Measurements from ENCODE around the gene MDN1.
"Not testable (repeated sequence)": the region's sequence is repeated elsewhere in the genome, so short reads cannot be mapped to it uniquely, and the experiment has no call there.

Gene MDN1

GRCh38 chr6:89731262-89731661 is 88.3 kb downstream of the MDN1 start:
- not testable (repeated sequence) for H3K9me3 Mint-ChIP-seq; H3K4me3 Mint-ChIP-seq; H3K27me3 Mint-ChIP-seq; ATAC-seq (replicated peaks); H3K27ac Mint-ChIP-seq; H3K4me1 Mint-ChIP-seq (ENCODE audit: low read depth in 2 of 2); DNase-seq
- peaks cover 55% of the 10 kb centered on the region for H3K36me3 Mint-ChIP-seq (ENCODE audit: insufficient read depth)

- DNase-seq (no peak), ATAC-seq (replicated peaks) (no peak)
- Mint-ChIP-seq H3K4me1 (ENCODE audit: low read depth in 2 of 2) (no peaks in the 10 kb centered on the region), H3K36me3 (ENCODE audit: insufficient read depth) (peaks cover 56% of the 10 kb centered on the region), H3K4me3 (no peak overlapping the region), H3K27me3 (no peaks in the 10 kb centered on the region), H3K27ac (peak overlapping the region in 1 of 2 donors; percentile 14), H3K9me3 (no peaks in the 10 kb centered on the region)
Measured at GRCh38 chr6:89729818-89730217, 89.8 kb downstream of the MDN1 start.

- Mint-ChIP-seq H3K27ac (no peak overlapping the region), H3K4me3 (no peak overlapping the region), H3K9me3 (no peaks in the 10 kb centered on the region), H3K27me3 (no peaks in the 10 kb centered on the region), H3K36me3 (ENCODE audit: insufficient read depth) (peaks cover 61% of the 10 kb centered on the region), H3K4me1 (ENCODE audit: low read depth in 2 of 2) (no peaks in the 10 kb centered on the region)
- DNase-seq (no peak), ATAC-seq (replicated peaks) (no peak)
Measured at GRCh38 chr6:89727501-89727900, 92.1 kb downstream of the MDN1 start.

- Mint-ChIP-seq H3K4me1 (ENCODE audit: low read depth in 2 of 2) (no peaks in the 10 kb centered on the region), H3K4me3 (no peak overlapping the region), H3K27me3 (no peaks in the 10 kb centered on the region), H3K27ac (no peak overlapping the region), H3K36me3 (ENCODE audit: insufficient read depth) (peaks cover 51% of the 10 kb centered on the region), H3K9me3 (no peaks in the 10 kb centered on the region)
- DNase-seq (no peak), ATAC-seq (replicated peaks) (no peak)
Measured at GRCh38 chr6:89724981-89725380, 94.6 kb downstream of the MDN1 start.

GRCh38 chr6:89723046-89723445 is 96.5 kb downstream of the MDN1 start:
- ATAC-seq (replicated peaks) (no peak), DNase-seq (no peak)
- H3K9me3 Mint-ChIP-seq, result no peaks in the 10 kb centered on the region
- H3K36me3 Mint-ChIP-seq (ENCODE audit: insufficient read depth), result peaks cover 45% of the 10 kb centered on the region
- H3K27me3 Mint-ChIP-seq, result no peaks in the 10 kb centered on the region
- H3K4me1 Mint-ChIP-seq (ENCODE audit: low read depth in 2 of 2), result no peaks in the 10 kb centered on the region
- H3K4me3 Mint-ChIP-seq, result no peak overlapping the region
- H3K27ac Mint-ChIP-seq, result no peak overlapping the region

GRCh38 chr6:89716532-89716931 is 103.1 kb downstream of the MDN1 start:
- no peaks in the 10 kb centered on the region for H3K4me1 Mint-ChIP-seq (ENCODE audit: low read depth in 2 of 2)
- DNase-seq, result no peak
- H3K27me3 Mint-ChIP-seq, result no peaks in the 10 kb centered on the region
- H3K4me3 Mint-ChIP-seq, result no peak overlapping the region
- ATAC-seq (replicated peaks), result no peak
- no peak overlapping the region for H3K27ac Mint-ChIP-seq
- H3K9me3 Mint-ChIP-seq, result no peaks in the 10 kb centered on the region
- H3K36me3 Mint-ChIP-seq (ENCODE audit: insufficient read depth), result peaks cover 50% of the 10 kb centered on the region

- no peak for ATAC-seq (replicated peaks)
- Mint-ChIP-seq H3K27ac (no peak overlapping the region), H3K27me3 (no peaks in the 10 kb centered on the region), H3K4me1 (ENCODE audit: low read depth in 2 of 2) (no peaks in the 10 kb centered on the region), H3K4me3 (no peak overlapping the region), H3K36me3 (ENCODE audit: insufficient read depth) (peaks cover 71% of the 10 kb centered on the region), H3K9me3 (no peaks in the 10 kb centered on the region)
- DNase-seq, result no peak
Measured at GRCh38 chr6:89711801-89712200, 107.8 kb downstream of the MDN1 start.

- DNase-seq, result no peak
- Mint-ChIP-seq H3K4me1 (ENCODE audit: low read depth in 2 of 2) (no peaks in the 10 kb centered on the region), H3K27ac (peak overlapping the region in 1 of 2 donors; percentile 61), H3K4me3 (no peak overlapping the region), H3K9me3 (no peaks in the 10 kb centered on the region), H3K27me3 (no peaks in the 10 kb centered on the region), H3K36me3 (ENCODE audit: insufficient read depth) (peaks cover 71% of the 10 kb centered on the region)
- ATAC-seq (replicated peaks), result no peak
Measured at GRCh38 chr6:89708316-89708715, 111.3 kb downstream of the MDN1 start.

- ATAC-seq (replicated peaks) (no peak), DNase-seq (no peak)
- H3K27ac Mint-ChIP-seq, result peak overlapping the region in 1 of 2 donors; percentile 61
- H3K4me3 Mint-ChIP-seq, result no peak overlapping the region
- no peaks in the 10 kb centered on the region for H3K4me1 Mint-ChIP-seq (ENCODE audit: low read depth in 2 of 2)
- no peaks in the 10 kb centered on the region for H3K27me3 Mint-ChIP-seq
- no peaks in the 10 kb centered on the region for H3K9me3 Mint-ChIP-seq
- peaks cover 68% of the 10 kb centered on the region for H3K36me3 Mint-ChIP-seq (ENCODE audit: insufficient read depth)
Measured at GRCh38 chr6:89707766-89708165, 111.8 kb downstream of the MDN1 start.

- DNase-seq (no peak), ATAC-seq (replicated peaks) (no peak)
- Mint-ChIP-seq H3K27me3 (no peaks in the 10 kb centered on the region), H3K4me1 (ENCODE audit: low read depth in 2 of 2) (no peaks in the 10 kb centered on the region), H3K27ac (no peak overlapping the region), H3K9me3 (no peaks in the 10 kb centered on the region), H3K4me3 (no peak overlapping the region), H3K36me3 (ENCODE audit: insufficient read depth) (peaks cover 66% of the 10 kb centered on the region)
Measured at GRCh38 chr6:89706121-89706520, 113.5 kb downstream of the MDN1 start.

- Mint-ChIP-seq H3K27me3 (no peaks in the 10 kb centered on the region), H3K4me3 (no peak overlapping the region), H3K36me3 (ENCODE audit: insufficient read depth) (peaks cover 64% of the 10 kb centered on the region), H3K27ac (peak overlapping the region in 1 of 2 donors; percentile 57), H3K4me1 (ENCODE audit: low read depth in 2 of 2) (no peaks in the 10 kb centered on the region), H3K9me3 (no peaks in the 10 kb centered on the region)
- ATAC-seq (replicated peaks) (no peak), DNase-seq (no peak)
Measured at GRCh38 chr6:89703292-89703691, 116.3 kb downstream of the MDN1 start.

- H3K4me3 Mint-ChIP-seq, result no peak overlapping the region
- no peaks in the 10 kb centered on the region for H3K4me1 Mint-ChIP-seq (ENCODE audit: low read depth in 2 of 2)
- ATAC-seq (replicated peaks) (no peak), DNase-seq (no peak)
- no peak overlapping the region for H3K27ac Mint-ChIP-seq
- H3K27me3 Mint-ChIP-seq, result no peaks in the 10 kb centered on the region
- no peaks in the 10 kb centered on the region for H3K9me3 Mint-ChIP-seq
- peaks cover 62% of the 10 kb centered on the region for H3K36me3 Mint-ChIP-seq (ENCODE audit: insufficient read depth)
Measured at GRCh38 chr6:89702349-89702748, 117.2 kb downstream of the MDN1 start.

GRCh38 chr6:89695667-89696066 is 123.9 kb downstream of the MDN1 start:
- DNase-seq (no peak), ATAC-seq (replicated peaks) (no peak)
- H3K4me1 Mint-ChIP-seq (ENCODE audit: low read depth in 2 of 2), result peaks cover 4 to 5% of the 10 kb centered on the region in 2 donors
- no peaks in the 10 kb centered on the region for H3K9me3 Mint-ChIP-seq
- peak overlapping the region in 1 of 2 donors; percentile 16 for H3K27ac Mint-ChIP-seq
- H3K4me3 Mint-ChIP-seq, result no peak overlapping the region
- H3K27me3 Mint-ChIP-seq, result no peaks in the 10 kb centered on the region
- peaks cover 69% of the 10 kb centered on the region for H3K36me3 Mint-ChIP-seq (ENCODE audit: insufficient read depth)

- no peak overlapping the region for H3K4me3 Mint-ChIP-seq
- H3K27ac Mint-ChIP-seq, result no peak overlapping the region
- H3K27me3 Mint-ChIP-seq, result no peaks in the 10 kb centered on the region
- DNase-seq (no peak), ATAC-seq (replicated peaks) (no peak)
- H3K4me1 Mint-ChIP-seq (ENCODE audit: low read depth in 2 of 2), result peaks cover 5% of the 10 kb centered on the region in 2 donors
- no peaks in the 10 kb centered on the region for H3K9me3 Mint-ChIP-seq
- peaks cover 59% of the 10 kb centered on the region for H3K36me3 Mint-ChIP-seq (ENCODE audit: insufficient read depth)
Measured at GRCh38 chr6:89694428-89694827, 125.2 kb downstream of the MDN1 start.

- no peaks in the 10 kb centered on the region for H3K27me3 Mint-ChIP-seq
Measured at GRCh38 chr6:89693207-89693606, 126.4 kb downstream of the MDN1 start.

More at GRCh38 chr6:89693207-89693606, 126.4 kb downstream of the MDN1 start:
- no peaks in the 10 kb centered on the region for H3K9me3 Mint-ChIP-seq
- H3K4me3 Mint-ChIP-seq, result no peak overlapping the region
- no peak for DNase-seq
- H3K4me1 Mint-ChIP-seq (ENCODE audit: low read depth in 2 of 2), result peaks cover 5% of the 10 kb centered on the region in 2 donors
- peaks cover 51% of the 10 kb centered on the region for H3K36me3 Mint-ChIP-seq (ENCODE audit: insufficient read depth)
- peak overlapping the region in 1 of 2 donors; percentile 10 for H3K27ac Mint-ChIP-seq
- ATAC-seq (replicated peaks), result no peak

All from effector memory CD8-positive, alpha-beta T cell (primary cell).